HEK293 (cell line): ENCODE measurements around the gene KCNQ1.
A peak's percentile ranks its signal among the peaks of the same experiment; 100 is the strongest.

Experiments used
- ATF2 ChIP-seq: fragments of 450-650 bp; formaldehyde crosslinking; IDR thresholded peaks from 2 replicates; pipeline ENCODE4 v1.5.1; 2016; ENCODE audit warnings: missing biosample characterization, missing genetic modification characterization, low read depth
- BCL6B ChIP-seq: fragments of 450-650 bp; formaldehyde crosslinking; IDR thresholded peaks from 2 replicates; pipeline ENCODE4 v1.5.1; 2017; ENCODE audit warnings: missing biosample characterization, missing genetic modification characterization
- GFI1B ChIP-seq: fragments of 450-650 bp; formaldehyde crosslinking; IDR thresholded peaks from 2 replicates; pipeline ENCODE4 v1.5.1; 2016; ENCODE audit warnings: missing biosample characterization, missing genetic modification characterization
- GLIS1 ChIP-seq: fragments of 450-650 bp; formaldehyde crosslinking; IDR thresholded peaks from 2 replicates; pipeline ENCODE4 v1.5.1; 2016; ENCODE audit warnings: missing biosample characterization, missing genetic modification characterization
- KLF16 ChIP-seq: fragments of 450-650 bp; formaldehyde crosslinking; IDR thresholded peaks from 2 replicates; pipeline ENCODE4 v1.5.1; 2017; ENCODE audit warnings: missing biosample characterization, missing genetic modification characterization
- KLF17 ChIP-seq: fragments of 450-650 bp; formaldehyde crosslinking; IDR thresholded peaks from 2 replicates; pipeline ENCODE4 v1.5.1; 2016; ENCODE audit warnings: missing biosample characterization, missing genetic modification characterization
- MYNN ChIP-seq: fragments of 450-650 bp; formaldehyde crosslinking; IDR thresholded peaks from 2 replicates; pipeline ENCODE4 v1.5.1; 2016; ENCODE audit warnings: missing biosample characterization, missing genetic modification characterization, borderline replicate concordance
- PBX3 ChIP-seq: sonication (generic); formaldehyde crosslinking; IDR thresholded peaks from 2 replicates; pipeline ENCODE4 v1.8.1; 2022; ENCODE audit warnings: mild to moderate bottlenecking, moderate library complexity, missing genetic modification reagents
- REPIN1 ChIP-seq: fragments of 450-650 bp; formaldehyde crosslinking; IDR thresholded peaks from 2 replicates; pipeline ENCODE4 v1.5.1; 2017; ENCODE audit warnings: missing biosample characterization, missing genetic modification characterization, low read depth
- SP7 ChIP-seq: fragments of 450-650 bp; formaldehyde crosslinking; IDR thresholded peaks from 2 replicates; pipeline ENCODE4 v1.5.1; 2016; ENCODE audit warnings: missing biosample characterization, missing genetic modification characterization
- ZEB2 ChIP-seq: fragments of 450-650 bp; formaldehyde crosslinking; IDR thresholded peaks from 2 replicates; pipeline ENCODE4 v1.5.1; 2016; ENCODE audit warnings: missing biosample characterization, missing genetic modification characterization
- ZNF133 ChIP-seq: fragments of 450-650 bp; formaldehyde crosslinking; IDR thresholded peaks from 2 replicates; pipeline ENCODE4 v1.5.1; 2016; ENCODE audit warnings: missing biosample characterization, missing genetic modification characterization
- ZNF148 ChIP-seq: fragments of 450-650 bp; formaldehyde crosslinking; IDR thresholded peaks from 2 replicates; pipeline ENCODE4 v1.5.0; 2017; ENCODE audit warnings: missing biosample characterization, missing genetic modification characterization, borderline replicate concordance
- ZNF174 ChIP-seq: fragments of 450-650 bp; formaldehyde crosslinking; IDR thresholded peaks from 2 replicates; pipeline ENCODE4 v1.5.0; 2017; ENCODE audit warnings: missing biosample characterization, mild to moderate bottlenecking, missing genetic modification characterization
- ZNF239 ChIP-seq: fragments of 450-650 bp; formaldehyde crosslinking; IDR thresholded peaks from 2 replicates; pipeline ENCODE4 v1.5.1; 2016; ENCODE audit warnings: missing biosample characterization, missing genetic modification characterization
- ZNF24 ChIP-seq: fragments of 450-650 bp; formaldehyde crosslinking; IDR thresholded peaks from 2 replicates; pipeline ENCODE4 v1.5.1; 2016; ENCODE audit warnings: missing biosample characterization, missing genetic modification characterization
- ZNF335 ChIP-seq: fragments of 450-650 bp; formaldehyde crosslinking; conservative IDR thresholded peaks from 2 replicates; pipeline ENCODE4 v1.5.1; 2016; ENCODE audit warnings: missing biosample characterization, missing genetic modification characterization
- ZNF366 ChIP-seq: fragments of 450-650 bp; formaldehyde crosslinking; conservative IDR thresholded peaks from 2 replicates; pipeline ENCODE4 v1.5.1; 2016; ENCODE audit warnings: missing biosample characterization, missing genetic modification characterization
- ZNF398 ChIP-seq: fragments of 450-650 bp; formaldehyde crosslinking; IDR thresholded peaks from 2 replicates; pipeline ENCODE4 v1.5.1; 2017; ENCODE audit warnings: missing biosample characterization, missing genetic modification characterization
- ZNF404 ChIP-seq: fragments of 450-650 bp; formaldehyde crosslinking; IDR thresholded peaks from 2 replicates; pipeline ENCODE4 v1.5.1; 2017; ENCODE audit warnings: missing biosample characterization, missing genetic modification characterization
- ZNF426 ChIP-seq: fragments of 450-650 bp; formaldehyde crosslinking; IDR thresholded peaks from 2 replicates; pipeline ENCODE4 v1.5.1; 2017; ENCODE audit warnings: missing biosample characterization, missing genetic modification characterization, mild to moderate bottlenecking, inconsistent platforms, moderate library complexity
- ZNF433 ChIP-seq: fragments of 450-650 bp; formaldehyde crosslinking; IDR thresholded peaks from 2 replicates; pipeline ENCODE4 v1.5.1; 2016; ENCODE audit warnings: missing biosample characterization, missing genetic modification characterization, low read depth
- ZNF501 ChIP-seq: fragments of 450-650 bp; formaldehyde crosslinking; IDR thresholded peaks from 2 replicates; pipeline ENCODE4 v1.5.1; 2016; ENCODE audit warnings: missing biosample characterization, missing genetic modification characterization
- ZNF529 ChIP-seq: fragments of 450-650 bp; formaldehyde crosslinking; IDR thresholded peaks from 2 replicates; pipeline ENCODE4 v1.5.1; 2017; ENCODE audit warnings: missing genetic modification characterization, missing biosample characterization; ENCODE audit not compliant: insufficient replicate concordance
- ZNF544 ChIP-seq: fragments of 450-650 bp; formaldehyde crosslinking; IDR thresholded peaks from 2 replicates; pipeline ENCODE4 v1.5.0; 2017; ENCODE audit warnings: missing biosample characterization, missing genetic modification characterization
- ZNF549 ChIP-seq: fragments of 450-650 bp; IDR thresholded peaks from 2 replicates; pipeline ENCODE4 v1.5.1; 2018; ENCODE audit warnings: missing biosample characterization, missing genetic modification characterization, mild to moderate bottlenecking, inconsistent platforms, moderate library complexity
- ZNF560 ChIP-seq: fragments of 450-650 bp; formaldehyde crosslinking; IDR thresholded peaks from 2 replicates; pipeline ENCODE4 v1.5.1; 2017; ENCODE audit warnings: missing biosample characterization, missing genetic modification characterization, borderline replicate concordance
- ZNF600 ChIP-seq: fragments of 450-650 bp; formaldehyde crosslinking; IDR thresholded peaks from 2 replicates; pipeline ENCODE4 v1.5.1; 2016; ENCODE audit warnings: missing biosample characterization, missing genetic modification characterization
- ZNF704 ChIP-seq: fragments of 450-650 bp; formaldehyde crosslinking; IDR thresholded peaks from 2 replicates; pipeline ENCODE4 v1.5.1; 2016; ENCODE audit warnings: missing biosample characterization, missing genetic modification characterization
- ZNF785 ChIP-seq: fragments of 450-650 bp; formaldehyde crosslinking; IDR thresholded peaks from 2 replicates; pipeline ENCODE4 v1.5.1; 2016; ENCODE audit warnings: missing biosample characterization, missing genetic modification characterization
- ZXDB ChIP-seq: fragments of 450-650 bp; formaldehyde crosslinking; IDR thresholded peaks from 2 replicates; pipeline ENCODE4 v1.5.1; 2016; ENCODE audit warnings: missing biosample characterization, missing genetic modification characterization

KCNQ1 gene

GRCh38 chr11:2533587-2534133, 88.9 kb downstream of the KCNQ1 start (continued):
- TF ChIP-seq ZEB2 (tag by site-specific recombination) = peak; percentile 40; the same call in 1 of the 2 replicates
- TF ChIP-seq MYNN (tag by site-specific recombination) = no peak
- TF ChIP-seq KLF16 (tag by site-specific recombination) = no peak
- TF ChIP-seq ZNF366 (tag by site-specific recombination) = 0 out of 2 replicates have a peak, but pooled peaks have one; percentile 27
- no peak for TF ChIP-seq ZNF426 (tag by site-specific recombination)
- TF ChIP-seq ZNF600 (tag by site-specific recombination) = peak; percentile 58; the same call in 1 of the 2 replicates
- no peak for TF ChIP-seq BCL6B
- no peak for TF ChIP-seq ZNF404 (tag by site-specific recombination)
- no peak for TF ChIP-seq GFI1B
- TF ChIP-seq ZXDB = 0 out of 2 replicates have a peak, but pooled peaks have one; percentile 15
- TF ChIP-seq ZNF560 = no peak
- no peak for TF ChIP-seq ZNF148
- no peak for TF ChIP-seq ZNF24
- TF ChIP-seq ZNF433 (tag by site-specific recombination) = no peak
- no peak for TF ChIP-seq ZNF398
- peak; percentile 87 for TF ChIP-seq ATF2
- TF ChIP-seq ZNF704 (tag by site-specific recombination) = no peak
- no peak for TF ChIP-seq ZNF544 (tag by site-specific recombination)
- TF ChIP-seq ZNF335 (tag by site-specific recombination) = no peak
- no peak for TF ChIP-seq ZNF501 (tag by site-specific recombination)
- peak; percentile 80 for TF ChIP-seq GLIS1 (tag by site-specific recombination)
- TF ChIP-seq ZNF133 (tag by site-specific recombination) = no peak
- no peak for TF ChIP-seq ZNF549 (tag by site-specific recombination)
- no peak for TF ChIP-seq ZNF239
- TF ChIP-seq ZNF785 = no peak
- no peak for TF ChIP-seq ZNF174
- TF ChIP-seq SP7 (tag by site-specific recombination) = 0 out of 2 replicates have a peak, but pooled peaks have one; percentile 41
- TF ChIP-seq KLF17 (tag by site-specific recombination) = peak; percentile 40; the same call in 1 of the 2 replicates
- no peak for TF ChIP-seq REPIN1
- no peak for TF ChIP-seq PBX3 (CRISPR knock-in tag)
- TF ChIP-seq ZNF529 (tag by site-specific recombination) = no peak
